Umbilical cord (tissue), 2 donors: ENCODE results near the gene PPBP. TPM values are rescaled to one million over a fixed set of nuclear protein-coding genes. Genes with fewer than 3 reads are reported as not detected.

ENCODE experiments used
- DNase-seq: peaks from one replicate; pipeline ENCODE4 v3.0.0-alpha.2; 2015; ENCODE audit warnings: low spot score
- total RNA-seq: library from RNA; depleted of rRNA; stranded (reverse); fragments of >200 nt; gene quantifications from one replicate; pipeline ENCODE4 v1.2.3, GENCODE V29; 2014; ENCODE audit warnings: low replicate concordance; ENCODE audit not compliant: insufficient read depth

Gene PPBP
- total RNA-seq, 1 donor from 2014 or later: 22.6 TPM

- no peak for DNase-seq
These were observed 39.7 kb downstream of the PPBP start for GRCh38 chr4:73948291-73948690.

- no peak for DNase-seq
These were observed 40.6 kb downstream of the PPBP start for GRCh38 chr4:73947239-73947985.

- no peak for DNase-seq
These were observed 42.1 kb downstream of the PPBP start for GRCh38 chr4:73945674-73946449.

GRCh38 chr4:73945140-73945539, 42.9 kb downstream of the PPBP start:
- DNase-seq: no peak

GRCh38 chr4:73944061-73944875, 43.7 kb downstream of the PPBP start:
- DNase-seq: peak; percentile 21

GRCh38 chr4:73943555-73943954, 44.4 kb downstream of the PPBP start:
- no peak for DNase-seq

GRCh38 chr4:73936969-73937368, 51.0 kb downstream of the PPBP start:
- no peak for DNase-seq

Other genes starting within 250 kb of the PPBP start
- gene CXCL8, start 247.6 kb downstream of the PPBP start, total RNA-seq: 17.1 TPM
- 1.2 TPM for gene CXCL6, start 151.5 kb downstream of the PPBP start, total RNA-seq
- not detected for gene PF4V1, start 134.9 kb downstream of the PPBP start, total RNA-seq
- gene CXCL1, start 118.8 kb downstream of the PPBP start, total RNA-seq: 56.1 TPM
- not detected for gene PF4, start 6.2 kb downstream of the PPBP start, total RNA-seq
- gene CXCL5, start 10.5 kb upstream of the PPBP start, total RNA-seq: 2.6 TPM
- 7.0 TPM for gene CXCL3, start 50.5 kb upstream of the PPBP start, total RNA-seq
- 32.0 TPM for gene CXCL2, start 111.0 kb upstream of the PPBP start, total RNA-seq
- gene MTHFD2L, start 169.9 kb upstream of the PPBP start, total RNA-seq: 37.6 TPM